Spinal cord (tissue), 10 donors: ENCODE measurements around the gene RAPGEF1. TPM values are rescaled to one million over a fixed set of nuclear protein-coding genes. Genes with fewer than 3 reads are reported as not detected.
"Not testable (repeated sequence)": the region's sequence is repeated elsewhere in the genome, so short reads cannot be mapped to it uniquely, and the experiment has no call there.

Experiments used
- DNase-seq, 6 donors: peaks; one replicate each; pipeline versions ENCODE4 v3.0.0 to v3.0.0-alpha.2; 2013 to 2015; ENCODE audit warnings: low spot score in 6 of 6, low read depth in 4 of 6
- H3K27ac ChIP-seq: one replicate; pipeline ENCODE4 v1.5.1; 2013; ENCODE audit warnings: low read depth, low read length, control low read depth
- H3K27me3 ChIP-seq: one replicate; pipeline ENCODE4 v1.6.1; 2013; ENCODE audit warnings: low read length; ENCODE audit not compliant: control insufficient read depth, insufficient read depth
- H3K36me3 ChIP-seq: one replicate; pipeline ENCODE4 v1.6.1; 2013; ENCODE audit warnings: low read length; ENCODE audit not compliant: control insufficient read depth, insufficient read depth
- H3K4me1 ChIP-seq: one replicate; pipeline ENCODE4 v1.6.1; 2013; ENCODE audit warnings: low read length; ENCODE audit not compliant: control insufficient read depth, insufficient read depth
- H3K4me3 ChIP-seq: one replicate; pipeline ENCODE4 v1.5.1; 2013; ENCODE audit warnings: low read depth, low read length, control low read depth
- H3K9me3 ChIP-seq: one replicate; pipeline ENCODE4 v1.6.1; 2013; ENCODE audit warnings: low read length; ENCODE audit not compliant: control insufficient read depth, insufficient read depth
- WGBS: methylation state at CpG from one replicate; pipeline ENCODE4 v1.1.5; 2013; ENCODE audit warnings: missing lambda C conversion rate; ENCODE audit not compliant: insufficient coverage; 5-methylcytosine and 5-hydroxymethylcytosine counted together
- polyA plus RNA-seq, 2 donors: library from polyadenylated mRNA; unstranded; fragments of 120-200 nt; gene quantifications; one replicate each; pipeline ENCODE4 v1.2.1, GENCODE V29; 2013; ENCODE audit not compliant: insufficient read length in 2 of 2
- total RNA-seq, 2 donors: library from RNA; depleted of rRNA in 1 of 2; stranded (reverse); fragments of 120-200 nt in 1 of 2; fragments of >200 nt in 1 of 2; gene quantifications; one replicate each; pipeline versions ENCODE4 v1.2.3 to v1.2.4, GENCODE V29; 2013 to 2014
- donor health status: healthy.

The RAPGEF1 gene
- total and polyA plus RNA-seq, 4 donors: 39.7 to 175 (median 89.2) TPM

GRCh38 chr9:131669269-131670157 lies 70.4 kb downstream of the RAPGEF1 start:
- no peaks in the 10 kb centered on the region for H3K9me3 ChIP-seq
- H3K27ac ChIP-seq: peak overlapping the region; percentile 30
- WGBS: 69% methylated on average over 10 of the region's 12 CpGs
- DNase-seq: no peak
- no peak overlapping the region for H3K4me3 ChIP-seq
- no peaks in the 10 kb centered on the region for H3K36me3 ChIP-seq
- peaks cover 44% of the 10 kb centered on the region for H3K4me1 ChIP-seq
- no peaks in the 10 kb centered on the region for H3K27me3 ChIP-seq

DNA sequence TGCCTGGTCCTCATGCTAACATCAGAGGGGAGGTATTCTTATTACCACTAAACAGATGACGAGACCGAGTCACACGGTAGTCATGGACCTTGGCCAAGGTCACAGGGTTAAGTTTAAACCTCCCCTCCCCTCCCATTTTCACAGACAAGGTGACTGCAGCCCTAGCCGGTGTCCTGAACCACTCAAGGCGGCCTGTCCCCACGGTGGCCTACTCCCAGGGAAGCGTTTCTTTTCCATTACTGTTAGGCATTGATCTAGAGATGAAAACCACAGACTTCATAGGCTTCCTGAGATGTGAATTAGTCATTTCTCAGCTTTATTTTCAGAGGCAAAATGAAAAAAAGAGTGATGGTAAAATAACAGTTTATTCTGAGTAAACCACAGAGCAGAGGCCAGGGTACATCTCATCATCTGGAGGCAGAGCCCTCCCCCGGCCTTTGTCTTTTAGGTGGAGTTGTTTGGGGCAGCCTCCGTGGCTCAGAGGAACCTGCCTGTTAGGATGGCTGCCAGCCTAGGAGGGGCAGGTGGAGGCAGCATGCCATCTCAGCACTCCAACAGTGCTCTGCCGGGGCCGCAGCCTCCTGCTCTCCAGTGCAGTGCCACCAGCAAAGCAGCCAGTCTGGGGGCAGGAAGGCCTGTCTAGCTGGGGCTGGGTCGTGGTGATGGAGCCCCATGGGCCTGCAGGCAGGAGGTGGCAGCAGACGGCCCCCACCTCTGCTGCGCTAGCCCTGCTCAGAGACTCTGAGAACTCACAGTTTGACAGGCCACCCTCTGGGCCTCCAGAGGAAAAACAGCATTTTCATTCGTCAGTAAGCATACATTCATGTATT lies 71.2 kb downstream of the RAPGEF1 start:
- Histone ChIP-seq H3K36me3 (no peaks in the 10 kb centered on the region), H3K4me3 (no peak overlapping the region), H3K9me3 (no peaks in the 10 kb centered on the region), H3K27me3 (no peaks in the 10 kb centered on the region), H3K27ac (peak overlapping the region; percentile 30), H3K4me1 (peaks cover 41% of the 10 kb centered on the region)
- peak in 2 of 6 donors; percentile 72 to 74 for DNase-seq
- WGBS: 17% methylated on average over 6 of the region's 15 CpGs

DNA sequence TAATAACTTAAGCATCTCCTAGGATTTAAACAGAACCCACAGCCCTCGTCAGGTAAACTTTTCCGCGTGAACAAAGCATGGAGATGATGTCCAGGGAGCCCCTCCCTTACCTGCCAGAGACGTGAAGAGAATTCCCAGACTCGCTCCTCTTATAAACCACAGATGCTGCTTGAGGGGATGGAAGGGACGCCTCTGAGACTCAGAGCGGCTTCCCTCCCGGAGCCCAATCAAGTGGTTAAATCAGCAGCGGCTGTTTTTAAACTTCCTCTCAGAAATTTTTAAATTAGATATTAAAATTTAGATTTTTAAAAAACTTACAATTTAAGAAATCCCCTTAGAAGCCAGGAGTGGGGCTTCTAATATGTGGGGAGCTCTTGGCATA lies 71.8 kb downstream of the RAPGEF1 start:
- Histone ChIP-seq H3K27ac (no peak overlapping the region), H3K9me3 (no peaks in the 10 kb centered on the region), H3K4me1 (peaks cover 41% of the 10 kb centered on the region), H3K27me3 (no peaks in the 10 kb centered on the region), H3K4me3 (no peak overlapping the region), H3K36me3 (no peaks in the 10 kb centered on the region)
- no peak for DNase-seq
- no CpG with 5 or more reads among the region's 9 CpGs for WGBS

GRCh38 chr9:131667576-131667975 lies 72.3 kb downstream of the RAPGEF1 start:
- Histone ChIP-seq H3K9me3 (no peaks in the 10 kb centered on the region), H3K27ac (no peak overlapping the region), H3K4me1 (peaks cover 41% of the 10 kb centered on the region), H3K4me3 (no peak overlapping the region), H3K27me3 (no peaks in the 10 kb centered on the region), H3K36me3 (no peaks in the 10 kb centered on the region)
- WGBS: 94% methylated on average over 2 of the region's 7 CpGs
- no peak for DNase-seq

DNA sequence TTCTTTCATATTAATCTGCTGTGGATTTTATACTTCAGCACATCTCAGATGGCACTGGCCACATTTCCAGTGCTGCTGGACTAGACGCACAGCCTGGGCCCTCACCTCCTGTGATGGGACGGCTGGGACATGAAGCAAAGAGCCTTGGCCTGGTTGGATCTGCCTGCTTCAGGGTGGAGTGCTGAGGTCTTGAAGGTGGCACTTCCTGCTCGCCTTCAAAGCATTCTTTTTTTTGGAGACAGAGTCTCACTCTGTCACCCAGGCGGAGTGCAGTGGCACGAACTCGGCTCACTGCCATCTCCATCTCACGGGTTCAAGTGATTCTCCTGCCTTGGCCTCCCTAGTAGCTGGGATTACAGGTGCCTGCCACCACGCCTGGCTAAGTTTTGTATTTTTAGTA lies 73.1 kb downstream of the RAPGEF1 start:
- Histone ChIP-seq H3K36me3 (no peaks in the 10 kb centered on the region), H3K27me3 (no peaks in the 10 kb centered on the region), H3K27ac (no peak overlapping the region), H3K4me1 (peaks cover 40% of the 10 kb centered on the region), H3K9me3 (no peaks in the 10 kb centered on the region), H3K4me3 (no peak overlapping the region)
- no peak for DNase-seq
- WGBS: 100% methylated on average over 6 of the region's 8 CpGs

- no peaks in the 10 kb centered on the region for H3K36me3 ChIP-seq
- no peak overlapping the region for H3K4me3 ChIP-seq
- DNase-seq: no peak
- H3K4me1 ChIP-seq: peaks cover 36% of the 10 kb centered on the region
- no CpG with 5 or more reads among the region's 4 CpGs for WGBS
- H3K27me3 ChIP-seq: no peaks in the 10 kb centered on the region
- no peak overlapping the region for H3K27ac ChIP-seq
- H3K9me3 ChIP-seq: no peaks in the 10 kb centered on the region
These were observed 73.8 kb downstream of the RAPGEF1 start for GRCh38 chr9:131666029-131666428.

DNA sequence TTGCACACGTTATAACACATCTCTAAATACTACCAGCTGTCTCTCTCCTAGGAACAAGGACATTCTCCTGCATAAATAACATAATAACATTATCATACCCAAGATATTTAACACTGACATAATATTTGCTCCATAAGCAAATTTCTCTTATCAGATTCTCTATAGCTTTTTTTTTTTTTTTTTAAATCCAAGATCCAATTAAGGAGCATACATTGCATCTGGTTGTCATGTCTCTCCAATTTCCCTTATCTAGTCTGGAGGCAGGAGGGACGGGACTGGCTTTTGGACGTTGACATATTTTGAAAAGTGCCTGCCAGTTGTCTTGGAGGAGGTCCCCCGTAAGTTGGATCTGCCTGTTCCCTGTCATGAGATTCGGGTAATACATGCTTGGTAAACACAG lies 76.6 kb downstream of the RAPGEF1 start:
- peaks cover 19% of the 10 kb centered on the region for H3K4me1 ChIP-seq
- H3K36me3 ChIP-seq: no peaks in the 10 kb centered on the region
- 96% methylated on average over 2 of the region's 5 CpGs for WGBS
- H3K4me3 ChIP-seq: no peak overlapping the region
- H3K27ac ChIP-seq: no peak overlapping the region
- H3K9me3 ChIP-seq: no peaks in the 10 kb centered on the region
- no peak for DNase-seq
- H3K27me3 ChIP-seq: no peaks in the 10 kb centered on the region

DNA sequence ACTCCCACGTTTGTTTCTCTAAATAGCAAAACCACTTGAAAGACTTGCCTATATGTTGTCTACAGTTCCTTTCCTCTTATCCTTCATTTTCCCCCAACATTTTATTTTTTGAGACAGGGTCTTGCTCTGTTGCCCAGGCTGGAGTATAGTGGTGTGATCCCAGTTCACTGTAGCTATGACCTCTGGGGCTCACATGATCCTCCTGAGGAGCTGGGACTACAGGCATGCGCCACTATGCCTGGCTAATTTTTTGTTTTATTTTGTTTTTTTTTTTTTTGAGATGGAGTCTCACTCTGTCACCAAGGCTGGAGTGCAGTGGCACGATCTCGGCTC lies 77.6 kb downstream of the RAPGEF1 start:
- 100% methylated on average over 2 of the region's 4 CpGs for WGBS
- H3K36me3 ChIP-seq, H3K9me3 ChIP-seq, H3K27ac ChIP-seq, DNase-seq, H3K27me3 ChIP-seq, H3K4me3 ChIP-seq: not testable (repeated sequence)
- H3K4me1 ChIP-seq: peaks cover 22% of the 10 kb centered on the region

- Histone ChIP-seq H3K27me3 (no peaks in the 10 kb centered on the region), H3K27ac (no peak overlapping the region), H3K4me1 (peaks cover 24% of the 10 kb centered on the region), H3K4me3 (no peak overlapping the region), H3K9me3 (no peaks in the 10 kb centered on the region), H3K36me3 (no peaks in the 10 kb centered on the region)
- DNase-seq: no peak
- 88% methylated on average over 3 of the region's 6 CpGs for WGBS
These were observed 78.1 kb downstream of the RAPGEF1 start for GRCh38 chr9:131661568-131662288.
